ENCODE results near the gene ESYT3. TPM values are rescaled to one million over a fixed set of nuclear protein-coding genes. Genes with fewer than 3 reads are reported as not detected.

The ESYT3 gene
- total RNA-seq, 6 experiments from 2014 or later: 0.05 to 0.09 TPM; not detected in 4

Other genes starting within 250 kb of the ESYT3 start
- 10 to 100 TPM; 29.0 to 37.9 (median 35.0) TPM for gene ARMC8, start 247.3 kb upstream of the ESYT3 start, total RNA-seq (2021; fragmentation: NEBNext Ultra II Directional; extraction: Animal tissue kit (Norgen Biotek cat#: 25700))
- gene NME9, start 104.8 kb upstream of the ESYT3 start, total RNA-seq (2021; fragmentation: NEBNext Ultra II Directional; extraction: Animal tissue kit (Norgen Biotek cat#: 25700)): not detected
- 10 to 100 TPM; 62.7 to 97.4 (median 76.1) TPM for gene MRAS, start 86.0 kb upstream of the ESYT3 start, total RNA-seq (2021; fragmentation: NEBNext Ultra II Directional; extraction: Animal tissue kit (Norgen Biotek cat#: 25700))
- 10 to 100 TPM; 11.5 to 18.9 (median 17.3) TPM for gene CEP70, start 159.6 kb downstream of the ESYT3 start, total RNA-seq (2021; fragmentation: NEBNext Ultra II Directional; extraction: Animal tissue kit (Norgen Biotek cat#: 25700))
- 10 to 100 TPM in 3 of 6 experiments, 1 to 10 TPM in 3; 6.7 to 12.4 (median 9.5) TPM for gene FAIM, start 174.2 kb downstream of the ESYT3 start, total RNA-seq (2021; fragmentation: NEBNext Ultra II Directional; extraction: Animal tissue kit (Norgen Biotek cat#: 25700))

All from HFFc6 (cell line).